ENCODE data around the gene NANP. TPM values are rescaled to one million over a fixed set of nuclear protein-coding genes. Genes with fewer than 3 reads are reported as not detected.

NANP gene
- total and polyA plus RNA-seq, 9 of the 15 experiments (the other 6 are each of a cell fraction or from before 2014, with no cell fraction given) = 5.4 to 8.4 (median 6.9) TPM

DNA sequence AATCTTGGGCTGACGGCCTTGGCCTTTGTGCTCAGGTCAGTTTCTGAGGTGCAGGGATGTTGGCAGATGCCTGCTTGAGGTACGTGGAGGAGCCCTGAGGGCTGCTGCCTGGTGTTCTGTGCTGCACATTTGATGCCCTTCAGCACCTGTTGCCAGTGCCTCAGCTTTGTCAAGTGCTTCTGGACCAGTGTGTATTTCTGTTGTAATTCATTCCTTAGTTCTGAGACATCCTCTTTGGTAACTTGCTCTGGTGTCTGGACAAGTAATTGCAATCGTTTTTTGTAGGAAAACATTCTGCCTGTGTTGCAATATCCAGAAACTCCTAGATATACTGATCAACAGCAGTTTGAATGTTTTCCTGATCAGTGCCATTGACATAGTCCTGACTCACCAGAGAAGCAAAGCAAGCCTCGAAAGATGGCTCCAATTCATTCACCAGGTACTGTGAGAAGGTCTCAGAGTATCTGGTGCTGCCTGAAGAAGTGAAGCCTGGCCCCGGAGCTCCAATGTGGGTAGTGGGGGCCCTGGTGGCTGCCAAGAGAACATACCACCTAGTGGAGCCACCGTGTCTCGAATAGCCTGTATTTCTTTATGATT lies 46.1 kb upstream of the NANP start:
- H3K4me1 ChIP-seq (replicated peaks in 1 of 2; ENCODE audit: control insufficient read depth in 2 of 2, insufficient read depth in 2 of 2, low read length in 2 of 2) = no peaks in the 10 kb centered on the region
- peaks cover 16% of the 10 kb centered on the region; the same call in 2 of the 3 replicates for H3K36me3 ChIP-seq (ENCODE audit: control insufficient read depth, insufficient read depth, low read length)
- no peak overlapping the region for H3K4me2 ChIP-seq (ENCODE audit: insufficient read depth, low read length)
- no peaks in the 10 kb centered on the region for H3K27me3 ChIP-seq (ENCODE audit: control insufficient read depth in 2 of 2, insufficient read depth in 2 of 2, low read length in 2 of 2)
- FAIRE-seq (no peak), DNase-seq (ENCODE audit: extremely low read depth in 1 of 4, low spot score in 3 of 4) (no peak), ATAC-seq (peak; percentile 76)
- H3K27ac ChIP-seq (ENCODE audit: extremely low read depth, low read depth, low read length) = no peak overlapping the region
- H3K9me3 ChIP-seq (replicated peaks; ENCODE audit: control insufficient read depth, insufficient read depth, low read depth, low read length) = no peaks in the 10 kb centered on the region
- no peaks in the 10 kb centered on the region for H3K79me2 ChIP-seq (ENCODE audit: control insufficient read depth, insufficient read depth, low read length)
- peaks cover 3% of the 10 kb centered on the region for H3K9me1 ChIP-seq (ENCODE audit: control insufficient read depth, insufficient read depth, low read length)
- in situ Hi-C loops (cut with MboI) = no loop called here
- ChIA-PET POLR2A (no interaction called here), CTCF (ENCODE audit: low intra/inter-chr PET ratio) (no interaction called here)
- no peak overlapping the region for H3K9ac ChIP-seq (ENCODE audit: insufficient read depth in 1 of 2, low read depth in 2 of 2, low read length in 2 of 2)
- WGBS (ENCODE audit: insufficient coverage, low coverage, missing lambda C conversion rate) = 43% methylated on average over 7 of the region's 7 CpGs
- TF ChIP-seq, protein P1, sequence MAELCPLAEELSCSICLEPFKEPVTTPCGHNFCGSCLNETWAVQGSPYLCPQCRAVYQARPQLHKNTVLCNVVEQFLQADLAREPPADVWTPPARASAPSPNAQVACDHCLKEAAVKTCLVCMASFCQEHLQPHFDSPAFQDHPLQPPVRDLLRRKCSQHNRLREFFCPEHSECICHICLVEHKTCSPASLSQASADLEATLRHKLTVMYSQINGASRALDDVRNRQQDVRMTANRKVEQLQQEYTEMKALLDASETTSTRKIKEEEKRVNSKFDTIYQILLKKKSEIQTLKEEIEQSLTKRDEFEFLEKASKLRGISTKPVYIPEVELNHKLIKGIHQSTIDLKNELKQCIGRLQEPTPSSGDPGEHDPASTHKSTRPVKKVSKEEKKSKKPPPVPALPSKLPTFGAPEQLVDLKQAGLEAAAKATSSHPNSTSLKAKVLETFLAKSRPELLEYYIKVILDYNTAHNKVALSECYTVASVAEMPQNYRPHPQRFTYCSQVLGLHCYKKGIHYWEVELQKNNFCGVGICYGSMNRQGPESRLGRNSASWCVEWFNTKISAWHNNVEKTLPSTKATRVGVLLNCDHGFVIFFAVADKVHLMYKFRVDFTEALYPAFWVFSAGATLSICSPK (IDR thresholded peaks at IDR 0.05; ENCODE audit: borderline replicate concordance) = no peak
- TF ChIP-seq BMI1 (IDR thresholded peaks at IDR 0.05; ENCODE audit: low read length) = no peak
- TF ChIP-seq SAP30 (IDR thresholded peaks at IDR 0.05; ENCODE audit: borderline replicate concordance, insufficient read depth, low read depth, low read length, poor library complexity, severe bottlenecking) = no peak
- no peak for TF ChIP-seq STAG1 (CRISPR knock-in tag; IDR thresholded peaks at IDR 0.05; ENCODE audit: borderline replicate concordance)
- no peak for TF ChIP-seq ETV1 (tag; conservative IDR thresholded peaks at IDR 0.05; ENCODE audit: low read depth)
- TF ChIP-seq CBX3 (IDR thresholded peaks at IDR 0.05; ENCODE audit: borderline replicate concordance in 1 of 2, low read length in 2 of 2) = no peak
- TF ChIP-seq HCFC1 (IDR thresholded peaks at IDR 0.05; ENCODE audit: low read depth, low read length) = no peak
- no peak for TF ChIP-seq YBX1 (IDR thresholded peaks at IDR 0.05)
- no peak overlapping the region for H2AFZ ChIP-seq (ENCODE audit: low read depth, low read length)
- no TSS peak for BruUV-seq (replicated peaks)
- H4K20me1 ChIP-seq (replicated peaks; ENCODE audit: control insufficient read depth, insufficient read depth, low read length) = no peaks in the 10 kb centered on the region
- intact Hi-C loops (cut with micrococcal nuclease) = no loop called here
- no peak overlapping the region for H3K4me3 ChIP-seq
